ENCODE data around the gene NINJ2. TPM values are rescaled to one million over a fixed set of nuclear protein-coding genes. Genes with fewer than 3 reads are reported as not detected.

NINJ2 gene
- polyA plus RNA-seq, 1 of the 3 experiments (the other 2 are of a cell fraction) = 0.07 TPM

DNA sequence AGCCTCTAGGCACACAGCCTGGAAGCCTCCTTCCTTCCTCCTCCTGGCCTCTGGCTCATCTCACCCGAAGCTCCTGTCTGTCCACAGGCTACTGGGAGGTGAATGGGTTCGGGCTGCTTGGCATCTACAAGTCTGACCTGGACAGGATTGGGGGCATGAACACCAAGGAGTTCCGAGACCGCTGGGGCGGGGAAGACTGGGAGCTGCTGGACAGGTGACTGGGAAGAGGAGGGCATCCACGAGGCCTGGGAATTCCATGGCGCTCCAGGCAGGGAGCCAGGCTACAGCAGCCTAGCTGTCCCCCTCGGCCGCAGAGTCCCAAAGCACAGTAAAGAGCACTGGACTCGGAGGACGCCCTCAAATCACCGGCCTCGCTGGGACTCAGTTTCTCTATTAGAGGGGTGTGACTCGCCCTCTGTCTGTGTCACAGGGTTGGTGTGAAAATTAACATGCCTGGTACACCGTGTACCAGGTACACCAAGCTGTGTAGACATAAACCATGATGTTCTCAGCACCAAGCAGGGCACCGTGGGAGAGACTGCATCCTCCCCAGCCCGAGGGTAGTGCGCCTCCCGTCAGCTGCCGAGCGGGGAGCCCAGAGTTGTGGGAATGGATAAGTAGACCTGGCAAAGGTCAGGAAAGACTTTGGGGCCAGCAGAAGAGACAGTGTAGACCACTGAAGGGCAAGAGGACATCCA lies 103.9 kb downstream of the NINJ2 start:
- TF ChIP-seq POLR2AphosphoS5 (IDR thresholded peaks at IDR 0.05; ENCODE audit: low read depth, low read length) = no peak
- TF ChIP-seq FOXJ3 (CRISPR knock-in tag; IDR thresholded peaks at IDR 0.05) = no peak
- TF ChIP-seq ELF1 (IDR thresholded peaks at IDR 0.05) = no peak
- Histone ChIP-seq H3K9ac (no peak overlapping the region), H2AFZ (ENCODE audit: low read depth) (no peak overlapping the region), H3K9me3 (no peaks in the 10 kb centered on the region), H3K4me3 (ENCODE audit: low read depth in 2 of 2, low read length in 1 of 2) (no peak overlapping the region), H3F3A (replicated peaks; ENCODE audit: insufficient read depth) (no peaks in the 10 kb centered on the region), H3K27ac (ENCODE audit: low read depth in 2 of 2, low read length in 1 of 2) (no peak overlapping the region), H4K20me1 (ENCODE audit: insufficient read depth) (no peaks in the 10 kb centered on the region), H3K4me1 (ENCODE audit: control insufficient read depth in 1 of 2, insufficient read depth in 2 of 2, low read depth in 1 of 2, low read length in 1 of 2) (peaks cover 0 to 16% of the 10 kb centered on the region in 2 experiments; a peak in 1 of 4 replicates), H3K79me2 (ENCODE audit: insufficient read depth) (no peaks in the 10 kb centered on the region), H3K36me3 (replicated peaks in 1 of 2; ENCODE audit: control insufficient read depth in 1 of 2, insufficient read depth in 2 of 2, low read length in 1 of 2) (no peaks in the 10 kb centered on the region), H3K27me3 (ENCODE audit: insufficient read depth) (no peaks in the 10 kb centered on the region; the same call in 1 of the 2 replicates), H3K9me2 (no peaks in the 10 kb centered on the region), H3K4me2 (no peak overlapping the region)
- CTCF ChIA-PET = interaction anchor here (1.0 to 8.7 kb wide), 6 partner anchors 10 to 276 kb away, joined by 3 to 52 read pairs (median 8); no protein-coding TSS in a partner anchor
- DNase-seq = no peak
- POLR2A ChIA-PET = no interaction called here
- WGBS (ENCODE audit: low lambda C conversion rate) = 77% methylated on average over 18 of the region's 21 CpGs

DNA sequence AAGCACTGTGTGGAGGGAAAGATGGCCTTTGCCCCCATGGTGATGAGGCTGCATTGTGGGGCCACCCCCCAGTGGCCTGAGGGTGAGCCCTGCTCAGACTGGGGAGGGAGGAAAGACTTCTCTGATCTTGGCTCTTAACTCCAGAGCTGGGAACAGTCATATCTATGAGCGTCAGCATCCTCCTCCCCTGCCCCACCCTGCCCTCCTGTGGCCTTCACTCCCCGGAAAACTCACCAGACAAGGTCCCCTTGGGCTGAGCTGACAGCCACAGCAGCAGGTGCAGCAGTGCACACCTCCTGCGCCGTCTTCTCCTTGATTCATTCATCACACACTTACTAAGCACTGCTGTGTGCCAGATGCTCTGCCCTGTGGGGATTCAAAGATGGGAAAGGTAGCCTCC lies 104.7 kb downstream of the NINJ2 start:
- no peaks in the 10 kb centered on the region; the same call in 1 of the 2 replicates for H3K27me3 ChIP-seq (ENCODE audit: insufficient read depth)
- H3K79me2 ChIP-seq (ENCODE audit: insufficient read depth) = no peaks in the 10 kb centered on the region
- H3K9me2 ChIP-seq = no peaks in the 10 kb centered on the region
- CTCF ChIA-PET = interaction anchor here (1.0 to 8.7 kb wide), 5 partner anchors 11 to 277 kb away, joined by 3 to 52 read pairs (median 10); no protein-coding TSS in a partner anchor
- H3K4me3 ChIP-seq (ENCODE audit: low read depth in 2 of 2, low read length in 1 of 2) = no peak overlapping the region
- peaks cover 0 to 10% of the 10 kb centered on the region in 2 experiments; a peak in 1 of 4 replicates for H3K4me1 ChIP-seq (ENCODE audit: control insufficient read depth in 1 of 2, insufficient read depth in 2 of 2, low read depth in 1 of 2, low read length in 1 of 2)
- no peaks in the 10 kb centered on the region for H3K9me3 ChIP-seq
- no peak overlapping the region for H3K27ac ChIP-seq (ENCODE audit: low read depth in 2 of 2, low read length in 1 of 2)
- H3K4me2 ChIP-seq = no peak overlapping the region
- no peaks in the 10 kb centered on the region for H4K20me1 ChIP-seq (ENCODE audit: insufficient read depth)
- TF ChIP-seq FOXM1 (IDR thresholded peaks at IDR 0.05; ENCODE audit: low read depth) = no peak
- TF ChIP-seq, protein P1, sequence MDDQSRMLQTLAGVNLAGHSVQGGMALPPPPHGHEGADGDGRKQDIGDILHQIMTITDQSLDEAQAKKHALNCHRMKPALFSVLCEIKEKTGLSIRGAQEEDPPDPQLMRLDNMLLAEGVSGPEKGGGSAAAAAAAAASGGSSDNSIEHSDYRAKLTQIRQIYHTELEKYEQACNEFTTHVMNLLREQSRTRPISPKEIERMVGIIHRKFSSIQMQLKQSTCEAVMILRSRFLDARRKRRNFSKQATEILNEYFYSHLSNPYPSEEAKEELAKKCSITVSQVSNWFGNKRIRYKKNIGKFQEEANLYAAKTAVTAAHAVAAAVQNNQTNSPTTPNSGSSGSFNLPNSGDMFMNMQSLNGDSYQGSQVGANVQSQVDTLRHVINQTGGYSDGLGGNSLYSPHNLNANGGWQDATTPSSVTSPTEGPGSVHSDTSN (IDR thresholded peaks at IDR 0.05) = no peak
- no peak for TF ChIP-seq POLR2AphosphoS5 (IDR thresholded peaks at IDR 0.05; ENCODE audit: low read depth, low read length)
- no peak for TF ChIP-seq FOXJ3 (CRISPR knock-in tag; IDR thresholded peaks at IDR 0.05)
- H3F3A ChIP-seq (replicated peaks; ENCODE audit: insufficient read depth) = no peaks in the 10 kb centered on the region
- no peak for DNase-seq
- POLR2A ChIA-PET = no interaction called here
- no peak overlapping the region for H2AFZ ChIP-seq (ENCODE audit: low read depth)
- H3K36me3 ChIP-seq (replicated peaks in 1 of 2; ENCODE audit: control insufficient read depth in 1 of 2, insufficient read depth in 2 of 2, low read length in 1 of 2) = no peaks in the 10 kb centered on the region
- no peak overlapping the region for H3K9ac ChIP-seq
- WGBS (ENCODE audit: low lambda C conversion rate) = 62% methylated on average over 3 of the region's 4 CpGs

DNA sequence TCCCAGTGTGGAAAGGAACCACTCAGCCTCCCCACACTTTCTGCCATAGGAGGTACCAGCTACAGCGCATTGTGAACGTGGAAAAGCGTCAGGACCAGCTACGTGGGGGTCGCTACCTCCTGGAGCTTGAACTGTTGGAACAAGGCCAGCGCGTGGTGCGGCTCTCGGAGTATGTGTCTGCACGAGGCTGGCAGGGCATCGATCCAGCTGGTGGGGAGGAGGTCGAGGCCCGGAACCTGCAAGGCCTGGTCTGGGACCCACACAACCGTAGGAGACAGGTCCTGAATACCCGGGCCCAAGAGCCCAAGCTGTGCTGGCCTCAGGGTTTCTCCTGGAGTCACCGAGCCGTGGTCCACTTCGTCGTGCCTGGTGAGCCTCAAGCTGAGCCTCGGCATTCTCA lies 106.7 kb downstream of the NINJ2 start:
- CTCF ChIA-PET = interaction anchor here (0.8 to 8.7 kb wide), 7 partner anchors 9 to 393 kb away, joined by 3 to 52 read pairs (median 4); partner anchors contain the start of gene RAD52
- no peak overlapping the region for H3K9ac ChIP-seq
- POLR2A ChIA-PET = no interaction called here
- H3K9me2 ChIP-seq = no peaks in the 10 kb centered on the region
- H3K4me1 ChIP-seq (ENCODE audit: control insufficient read depth in 1 of 2, insufficient read depth in 2 of 2, low read depth in 1 of 2, low read length in 1 of 2) = peaks cover 0 to under 1% of the 10 kb centered on the region in 2 experiments; a peak in 1 of 4 replicates
- no peaks in the 10 kb centered on the region for H3K9me3 ChIP-seq
- no peaks in the 10 kb centered on the region; the same call in 1 of the 2 replicates for H3K27me3 ChIP-seq (ENCODE audit: insufficient read depth)
- DNase-seq = no peak
- no peaks in the 10 kb centered on the region for H3K36me3 ChIP-seq (replicated peaks in 1 of 2; ENCODE audit: control insufficient read depth in 1 of 2, insufficient read depth in 2 of 2, low read length in 1 of 2)
- TF ChIP-seq, protein P1 (IDR thresholded peaks at IDR 0.05) = no peak
- TF ChIP-seq FOSL2 (IDR thresholded peaks at IDR 0.05; ENCODE audit: borderline replicate concordance, low read depth) (no peak), ELF1 (IDR thresholded peaks at IDR 0.05) (no peak), FOXJ3 (CRISPR knock-in tag; IDR thresholded peaks at IDR 0.05) (no peak), FOXM1 (IDR thresholded peaks at IDR 0.05; ENCODE audit: low read depth) (no peak), RCOR1 (IDR thresholded peaks at IDR 0.05; ENCODE audit: low read length) (no peak)
- TF ChIP-seq, protein P2, sequence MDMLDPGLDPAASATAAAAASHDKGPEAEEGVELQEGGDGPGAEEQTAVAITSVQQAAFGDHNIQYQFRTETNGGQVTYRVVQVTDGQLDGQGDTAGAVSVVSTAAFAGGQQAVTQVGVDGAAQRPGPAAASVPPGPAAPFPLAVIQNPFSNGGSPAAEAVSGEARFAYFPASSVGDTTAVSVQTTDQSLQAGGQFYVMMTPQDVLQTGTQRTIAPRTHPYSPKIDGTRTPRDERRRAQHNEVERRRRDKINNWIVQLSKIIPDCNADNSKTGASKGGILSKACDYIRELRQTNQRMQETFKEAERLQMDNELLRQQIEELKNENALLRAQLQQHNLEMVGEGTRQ (IDR thresholded peaks at IDR 0.05; ENCODE audit: borderline replicate concordance, low read depth, low read length) = no peak
- H4K20me1 ChIP-seq (ENCODE audit: insufficient read depth) = no peaks in the 10 kb centered on the region
- no peaks in the 10 kb centered on the region for H3F3A ChIP-seq (replicated peaks; ENCODE audit: insufficient read depth)
- H3K27ac ChIP-seq (ENCODE audit: low read depth in 2 of 2, low read length in 1 of 2) = no peak overlapping the region
- no peak overlapping the region for H2AFZ ChIP-seq (ENCODE audit: low read depth)
- H3K4me2 ChIP-seq = no peak overlapping the region
- H3K79me2 ChIP-seq (ENCODE audit: insufficient read depth) = no peaks in the 10 kb centered on the region
- no peak overlapping the region for H3K4me3 ChIP-seq (ENCODE audit: low read depth in 2 of 2, low read length in 1 of 2)
- 84% methylated on average over 20 of the region's 20 CpGs for WGBS (ENCODE audit: low lambda C conversion rate)
